Kidney capillary endothelial cell (primary cell): Measurements from ENCODE around the gene HLCS.
A peak's percentile ranks its signal among the peaks of the same experiment; 100 is the strongest.
"Not testable (repeated sequence)": the region's sequence is repeated elsewhere in the genome, so short reads cannot be mapped to it uniquely, and the experiment has no call there.

Experiments
- DNase-seq: peaks from one replicate; pipeline ENCODE4 v3.0.0-alpha.2; 2018; ENCODE audit warnings: low spot score

The HLCS gene

DNA sequence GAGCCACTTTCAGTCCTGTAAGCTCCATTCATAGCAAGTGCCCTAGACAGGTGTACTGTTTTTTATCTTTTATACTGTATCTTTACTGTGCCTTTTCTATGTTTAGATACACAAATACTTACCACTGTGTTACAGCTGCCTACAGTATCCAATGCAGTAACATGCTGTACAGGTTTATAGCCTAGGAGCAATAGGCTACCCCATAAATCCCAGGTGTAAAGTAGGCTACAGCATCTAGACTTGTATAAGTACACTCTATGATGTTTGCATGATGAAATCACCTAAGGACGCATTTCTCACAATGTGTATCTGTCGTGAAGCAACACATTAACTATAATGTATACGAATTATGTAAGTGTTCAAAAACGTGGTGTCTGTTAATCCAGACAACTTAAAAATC, 10.7 kb downstream of the HLCS start:
- no peak for DNase-seq

- not testable (repeated sequence) for DNase-seq
These were observed 14.1 kb downstream of the HLCS start for GRCh38 chr21:36952331-36952730.

DNA sequence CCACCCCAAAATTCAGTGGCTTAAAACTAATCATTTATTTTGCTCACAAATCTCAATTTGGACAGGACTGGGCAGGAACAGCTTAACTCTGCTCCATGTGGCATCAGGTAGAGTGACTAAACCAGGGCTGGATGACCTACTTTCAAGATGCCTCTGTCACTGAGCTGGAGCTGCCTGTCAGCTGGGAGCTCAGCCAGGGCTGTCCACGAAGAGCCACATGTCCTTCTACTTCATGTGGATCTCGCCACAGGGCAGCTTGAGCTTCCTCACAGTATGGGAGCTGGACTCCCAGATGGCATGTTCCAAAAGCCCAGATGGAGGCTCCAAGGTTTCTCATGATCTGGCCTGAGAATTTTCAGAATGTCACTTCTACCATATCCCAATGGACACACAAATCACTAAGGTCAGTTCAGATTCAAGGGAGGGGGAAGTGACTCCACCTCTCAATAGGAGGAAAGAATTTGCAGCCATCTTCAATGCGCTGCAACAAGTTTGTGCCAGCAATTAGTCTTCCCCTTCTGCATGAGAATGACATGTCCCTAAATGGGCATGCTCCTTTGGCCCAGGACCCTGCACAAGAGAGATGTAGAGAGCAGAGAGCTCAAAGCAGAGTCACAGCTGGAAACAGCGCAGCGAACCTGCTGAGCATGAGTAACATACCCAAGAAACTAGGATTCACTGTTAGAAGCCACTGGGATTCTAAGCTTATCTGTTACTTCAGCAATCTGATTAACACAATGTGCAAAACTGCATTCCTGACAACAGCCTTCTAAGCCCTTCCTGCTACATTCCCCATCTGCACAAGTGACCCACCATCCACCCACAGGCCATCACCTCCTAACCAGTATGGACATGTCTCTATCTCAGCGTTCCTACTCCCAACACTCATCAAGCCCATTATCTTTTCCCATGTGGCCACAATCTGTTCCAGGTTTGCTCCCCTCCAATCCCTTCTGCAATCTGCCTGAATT, 17.0 kb downstream of the HLCS start:
- DNase-seq: no peak

DNA sequence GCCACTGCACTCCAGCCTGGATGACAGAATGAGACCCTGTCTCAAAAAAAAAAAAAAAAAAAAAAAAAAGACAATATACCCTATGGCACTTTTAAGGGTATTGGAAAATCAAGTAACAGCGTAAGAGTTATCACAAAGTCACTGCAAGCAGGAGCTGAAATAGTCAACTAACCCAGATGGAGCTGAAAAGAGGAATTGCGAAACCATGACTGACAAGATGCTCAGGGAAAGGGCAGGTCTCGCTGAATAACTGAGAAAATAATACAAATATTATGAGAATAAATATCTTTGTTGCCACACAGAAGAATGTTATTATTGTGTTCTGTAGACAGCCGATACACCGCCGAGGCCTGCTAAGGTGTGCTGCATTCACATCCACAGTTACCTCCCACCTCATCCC, 17.8 kb downstream of the HLCS start:
- DNase-seq: no peak

GRCh38 chr21:36946949-36947356, 19.5 kb downstream of the HLCS start:
- DNase-seq: no peak

DNA sequence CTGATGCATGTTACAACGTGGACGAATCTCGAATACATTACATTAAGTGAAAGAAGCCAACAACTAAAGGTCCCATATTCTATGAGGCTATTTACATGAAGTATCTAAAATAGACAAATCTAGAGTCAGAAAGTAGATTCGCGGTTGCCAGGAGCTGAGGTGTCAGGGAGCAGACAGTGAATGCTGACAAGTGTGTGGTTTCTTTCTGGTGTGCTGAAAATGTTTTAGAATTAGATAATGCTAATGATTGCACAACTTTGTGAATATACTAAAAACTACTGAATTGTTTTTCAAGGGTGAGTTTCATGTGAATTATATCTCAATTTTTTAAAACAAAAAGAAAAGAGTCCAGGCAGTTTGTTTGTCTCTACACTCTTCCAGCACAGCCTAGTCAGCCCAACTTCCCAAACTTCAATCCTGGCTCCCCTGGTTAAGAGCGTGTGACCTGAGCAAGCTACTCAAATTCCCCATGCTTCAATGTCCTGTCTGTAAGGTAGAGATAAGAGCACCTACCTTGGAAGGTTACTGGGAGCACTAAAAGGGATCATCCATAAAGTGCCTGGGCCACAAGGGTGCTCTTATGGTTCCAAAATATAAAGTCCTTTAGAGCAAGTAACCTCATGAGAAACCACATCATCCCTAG, 20.9 kb downstream of the HLCS start:
- no peak for DNase-seq

DNA sequence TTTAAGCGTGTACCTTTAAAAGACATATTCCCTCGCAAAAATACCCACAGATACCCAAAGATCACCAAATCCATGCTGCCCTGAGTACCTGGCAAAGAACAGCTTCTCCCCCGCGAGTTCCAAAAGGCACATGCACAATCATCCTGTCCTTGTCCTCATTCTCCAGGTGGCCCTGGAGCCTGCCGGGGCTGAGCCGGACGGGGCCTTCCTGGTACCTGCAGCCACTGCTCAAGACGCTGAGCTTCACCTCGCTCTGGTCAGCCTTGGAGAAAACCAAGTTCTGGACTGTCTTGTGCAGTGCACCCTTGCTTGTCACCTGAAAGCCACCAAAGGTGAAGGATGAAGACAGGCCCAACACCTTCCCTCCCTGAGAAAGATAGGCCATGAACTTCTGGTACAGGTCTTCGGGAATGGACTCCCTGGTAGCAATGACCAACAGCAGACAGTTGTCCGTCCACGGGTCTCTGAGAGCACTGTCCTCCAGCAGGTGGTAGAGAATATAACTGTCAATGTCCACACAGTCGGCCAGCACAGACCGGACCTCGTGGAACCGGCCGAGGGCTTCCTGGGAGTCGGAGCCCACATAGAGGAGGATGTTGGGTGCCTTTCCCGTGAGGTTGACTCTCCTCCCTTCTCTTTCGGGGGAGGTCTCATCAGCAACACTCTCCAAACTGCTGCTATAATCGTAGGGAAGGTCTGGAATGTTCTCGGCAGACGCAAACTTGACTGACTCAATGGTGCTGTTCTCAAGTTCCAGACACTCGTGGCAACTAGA, 29.9 kb downstream of the HLCS start:
- no peak for DNase-seq

DNA sequence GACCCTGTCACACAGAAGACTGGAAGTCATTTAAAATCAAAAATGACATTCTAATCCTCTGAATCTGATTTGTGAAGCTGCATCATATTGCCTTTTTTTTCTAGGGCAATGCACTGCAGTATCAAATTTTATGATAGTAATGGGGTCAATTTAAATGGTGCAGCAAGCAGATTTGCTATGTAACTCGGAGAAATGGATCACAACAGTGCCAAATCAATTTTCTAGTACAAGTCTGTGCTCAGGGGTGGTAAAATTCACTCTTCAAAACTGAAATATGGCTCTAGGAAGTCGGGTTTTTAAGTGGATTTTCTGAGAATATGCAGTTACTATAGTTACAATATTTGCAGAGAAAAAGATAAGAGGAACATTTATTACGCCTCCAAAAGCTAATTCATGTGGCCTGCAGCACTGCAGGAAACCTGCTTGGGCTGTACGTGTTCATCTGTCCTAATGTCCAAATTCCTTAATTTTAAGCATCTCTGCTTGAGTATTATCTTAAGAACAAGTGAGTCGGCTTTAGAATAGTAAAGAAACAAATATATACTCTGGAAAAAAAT, 31.5 kb downstream of the HLCS start:
- DNase-seq: no peak

DNA sequence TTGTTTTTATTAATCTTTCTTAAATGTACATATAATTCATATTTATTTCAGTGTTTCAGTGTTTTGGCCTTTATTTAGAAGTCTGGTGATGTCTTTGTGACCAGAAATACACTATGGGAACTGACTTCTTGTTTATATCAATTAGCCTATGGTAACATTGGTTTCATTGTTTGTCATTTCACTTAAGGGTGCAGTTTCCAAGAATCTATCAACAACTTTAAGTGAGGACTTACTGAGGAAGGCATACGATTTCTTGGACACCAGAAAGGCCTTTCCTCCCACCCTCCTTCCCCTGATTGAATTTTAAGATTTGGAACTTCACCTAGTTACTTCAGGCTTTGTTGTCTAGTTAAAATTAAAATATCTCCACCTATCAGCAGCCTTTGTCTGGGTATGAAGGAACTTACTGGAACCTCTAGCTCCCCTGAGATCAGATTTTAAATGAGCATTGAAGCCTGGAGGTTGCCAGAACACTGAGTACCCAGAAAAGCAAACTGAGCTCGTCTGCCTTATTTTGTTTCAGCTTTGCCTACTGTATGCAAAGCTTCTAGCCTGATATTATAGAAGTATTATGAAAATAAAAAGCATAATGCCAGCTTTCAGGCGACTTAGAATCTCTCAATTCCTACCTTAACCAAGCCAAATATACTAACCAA, 34.2 kb downstream of the HLCS start:
- no peak for DNase-seq

DNA sequence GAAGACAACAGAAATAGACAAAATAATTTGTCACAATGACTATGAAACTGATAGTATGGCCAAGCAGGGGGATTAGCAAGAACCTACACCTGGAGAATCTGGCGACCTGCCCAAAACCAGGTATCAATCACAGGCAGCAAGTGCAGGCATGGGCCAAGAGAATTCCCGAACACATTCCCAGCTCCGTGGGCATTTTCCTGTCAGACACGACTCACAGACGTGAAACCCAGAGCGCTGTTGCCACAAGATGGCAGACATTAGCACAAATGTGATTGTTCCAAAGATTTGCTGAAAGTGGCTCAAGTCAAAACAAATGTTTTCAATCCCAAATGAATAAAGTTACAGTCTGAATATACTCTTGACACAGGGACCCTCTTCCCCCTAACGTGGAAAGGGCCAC, 36.8 kb downstream of the HLCS start:
- no peak for DNase-seq

- DNase-seq: no peak
These were observed 37.5 kb downstream of the HLCS start for GRCh38 chr21:36928960-36929359.

DNA sequence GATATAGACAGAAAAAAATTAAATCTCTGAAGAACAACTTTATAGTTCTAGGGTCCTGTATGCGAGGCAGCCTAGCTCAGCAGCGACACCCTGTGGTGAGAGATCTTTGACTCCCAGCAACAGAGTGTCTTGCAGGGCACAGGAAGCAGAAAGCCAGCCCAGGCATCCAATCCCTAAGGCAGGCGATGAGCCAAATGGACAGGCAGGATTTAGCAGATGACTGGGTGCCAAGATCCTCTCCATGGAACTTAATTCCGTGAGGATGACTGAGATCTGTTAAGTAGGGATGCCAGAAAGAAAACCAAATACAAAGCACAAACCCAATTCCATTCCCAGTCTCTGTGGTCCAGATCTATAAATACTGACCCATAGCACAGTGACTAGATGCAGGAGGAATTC, 38.8 kb downstream of the HLCS start:
- peak; percentile 80 for DNase-seq

- DNase-seq: no peak
These were observed 39.3 kb downstream of the HLCS start for GRCh38 chr21:36926989-36927718.

DNA sequence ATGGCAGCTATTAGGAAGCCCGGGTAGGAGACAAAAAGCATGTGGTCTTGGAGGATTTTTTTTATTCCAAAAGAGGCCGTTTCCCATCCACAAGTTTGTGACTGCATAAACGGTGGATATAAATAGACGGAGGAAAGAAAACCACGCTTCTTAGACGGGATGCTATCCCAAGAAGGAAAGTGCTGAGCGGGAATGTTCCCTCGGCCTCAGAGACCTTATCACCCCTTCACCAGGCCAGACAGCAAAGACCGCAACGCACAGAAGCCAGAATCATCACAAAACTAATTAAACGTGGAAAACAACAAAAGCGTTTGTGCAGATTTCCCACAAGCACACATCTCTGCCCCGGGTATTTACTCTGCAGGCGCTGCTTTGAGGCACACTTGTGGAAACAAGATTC, 43.2 kb downstream of the HLCS start:
- no peak for DNase-seq

DNA sequence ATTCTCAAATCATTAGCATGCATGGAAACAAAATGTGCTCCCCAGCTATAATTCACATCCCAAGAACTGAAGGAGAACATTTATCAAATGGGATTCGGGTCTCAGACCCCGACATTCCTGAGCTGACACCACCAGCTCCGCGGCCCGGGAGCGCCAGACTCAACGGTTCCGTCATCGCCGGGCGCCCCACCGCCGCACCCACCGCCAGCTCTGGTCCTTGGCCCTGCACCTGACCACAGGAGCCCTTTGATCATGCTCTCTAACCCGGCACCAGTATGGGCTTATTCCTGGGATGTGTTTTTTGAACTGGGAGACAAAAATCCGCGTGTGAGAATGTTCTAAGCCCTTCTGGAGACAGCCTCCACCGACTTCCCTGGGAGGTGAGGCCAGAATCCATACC, 43.6 kb downstream of the HLCS start:
- no peak for DNase-seq

DNA sequence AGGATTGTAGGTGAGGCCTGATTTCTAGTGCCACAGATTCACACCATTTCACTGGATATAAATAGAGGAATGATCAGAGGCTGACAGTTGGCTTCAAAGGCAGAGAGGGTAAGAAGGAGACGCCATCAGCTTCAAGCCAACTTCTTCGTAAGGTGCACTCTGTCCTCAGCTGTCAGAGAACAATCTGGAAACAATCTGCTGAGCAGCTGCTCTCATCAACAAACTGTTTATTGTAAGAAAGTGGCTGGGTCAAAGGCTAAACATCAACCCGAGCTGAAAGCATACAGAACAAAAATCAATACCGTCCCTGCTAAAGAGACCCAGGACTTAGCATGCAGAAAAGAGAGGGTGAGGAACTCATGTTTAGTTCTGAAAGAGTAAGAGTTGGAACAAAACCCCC, 48.2 kb downstream of the HLCS start:
- no peak for DNase-seq

DNA sequence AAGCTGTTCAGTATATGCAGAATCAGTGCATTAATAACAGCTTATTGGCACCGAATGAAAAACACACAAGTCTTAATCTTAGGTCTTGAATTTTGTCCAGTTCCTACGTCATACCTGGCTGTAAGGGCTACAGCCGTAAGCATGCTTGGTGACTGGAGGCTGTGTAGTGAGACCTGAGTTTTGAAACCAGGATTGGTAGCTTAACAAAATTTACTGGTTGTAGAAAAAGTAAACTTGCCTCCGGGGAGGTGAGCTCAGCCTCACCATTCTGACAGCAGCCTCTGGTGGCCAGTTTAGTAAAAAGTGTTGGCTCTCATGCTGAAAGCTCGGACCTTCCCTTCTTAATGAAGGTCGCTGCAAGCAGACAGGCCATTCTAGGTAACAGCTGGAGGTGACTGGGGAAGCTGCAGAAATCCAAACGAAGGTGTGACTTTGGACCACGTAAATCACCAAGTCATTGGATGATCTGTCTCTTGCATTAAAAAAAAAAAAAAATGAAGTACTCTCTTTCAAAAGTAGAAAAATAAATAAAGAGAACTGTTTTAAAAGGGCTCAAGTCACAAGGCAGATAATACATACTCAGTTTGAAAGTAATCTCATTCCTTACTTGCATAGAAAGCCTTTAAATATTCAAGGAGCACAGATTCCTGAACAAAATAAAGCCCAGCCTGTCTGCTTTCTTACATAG, 48.9 kb downstream of the HLCS start:
- peak; percentile 20 for DNase-seq

DNA sequence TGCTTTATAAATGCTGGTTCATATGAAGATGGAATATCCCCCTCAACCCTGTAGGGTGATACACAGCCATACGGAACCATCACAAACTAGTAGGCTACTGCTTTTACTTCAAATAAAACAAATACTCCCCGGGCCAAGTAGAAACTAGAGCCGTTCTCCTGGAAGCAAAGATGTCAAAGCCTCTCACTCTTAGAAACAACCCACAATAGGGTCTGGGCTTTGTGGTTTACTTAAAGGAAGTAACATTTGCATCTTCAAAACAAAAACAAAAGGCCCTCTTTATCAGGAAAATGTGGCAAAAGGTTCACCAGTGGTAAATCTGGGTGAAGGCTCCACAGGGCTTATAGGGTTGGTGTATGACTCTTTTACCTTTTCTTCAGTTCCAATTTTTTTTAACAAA, 49.8 kb downstream of the HLCS start:
- DNase-seq: no peak

GRCh38 chr21:36915696-36916245, 50.7 kb downstream of the HLCS start:
- no peak for DNase-seq

- no peak for DNase-seq
These were observed 51.3 kb downstream of the HLCS start for GRCh38 chr21:36915014-36915695.
